ENCODE results near the gene TBX4.

- TF ChIP-seq SMAD9 (CRISPR knock-in tag; IDR thresholded peaks at IDR 0.05) (no peak), ZNF451 (CRISPR knock-in tag; IDR thresholded peaks at IDR 0.05) (no peak)
These were observed 7.1 kb downstream of the TBX4 start for GRCh38 chr17:61459142-61459809.

Data from HepG2 (cell line).